HEK293 (cell line): ENCODE results near the gene SNX19.
"Not testable (repeated sequence)": the region's sequence is repeated elsewhere in the genome, so short reads cannot be mapped to it uniquely, and the experiment has no call there.

ENCODE experiments used
- KLF1 ChIP-seq: fragments of 450-650 bp; formaldehyde crosslinking; IDR thresholded peaks from 2 replicates; pipeline ENCODE4 v1.5.1; 2016; ENCODE audit warnings: missing biosample characterization, missing genetic modification characterization
- KLF8 ChIP-seq: fragments of 450-650 bp; formaldehyde crosslinking; IDR thresholded peaks from 2 replicates; pipeline ENCODE4 v1.5.1; 2016; ENCODE audit warnings: missing biosample characterization, missing genetic modification characterization
- TCF7L2 ChIP-seq: IDR thresholded peaks from 2 replicates; pipeline ENCODE4 v1.6.1; 2011; ENCODE audit warnings: low read depth, mild to moderate bottlenecking, inconsistent platforms, low read length, moderate library complexity, borderline replicate concordance
- ZNF174 ChIP-seq: fragments of 450-650 bp; formaldehyde crosslinking; IDR thresholded peaks from 2 replicates; pipeline ENCODE4 v1.5.0; 2017; ENCODE audit warnings: missing biosample characterization, mild to moderate bottlenecking, missing genetic modification characterization
- TF ChIP-seq, protein P1 (sequence below): fragments of 450-650 bp; formaldehyde crosslinking; IDR thresholded peaks from 2 replicates; pipeline ENCODE4 v1.5.1; 2016; ENCODE audit warnings: missing biosample characterization, missing genetic modification characterization
- TF ChIP-seq, protein P2 (sequence below): fragments of 450-650 bp; formaldehyde crosslinking; IDR thresholded peaks from 2 replicates; pipeline ENCODE4 v1.5.1; 2017; ENCODE audit warnings: missing biosample characterization, missing genetic modification characterization
- TF ChIP-seq, protein P3 (sequence below): fragments of 450-650 bp; formaldehyde crosslinking; IDR thresholded peaks from 2 replicates; pipeline ENCODE4 v1.5.1; 2016; ENCODE audit warnings: missing biosample characterization, missing genetic modification characterization, low read depth

DNA sequence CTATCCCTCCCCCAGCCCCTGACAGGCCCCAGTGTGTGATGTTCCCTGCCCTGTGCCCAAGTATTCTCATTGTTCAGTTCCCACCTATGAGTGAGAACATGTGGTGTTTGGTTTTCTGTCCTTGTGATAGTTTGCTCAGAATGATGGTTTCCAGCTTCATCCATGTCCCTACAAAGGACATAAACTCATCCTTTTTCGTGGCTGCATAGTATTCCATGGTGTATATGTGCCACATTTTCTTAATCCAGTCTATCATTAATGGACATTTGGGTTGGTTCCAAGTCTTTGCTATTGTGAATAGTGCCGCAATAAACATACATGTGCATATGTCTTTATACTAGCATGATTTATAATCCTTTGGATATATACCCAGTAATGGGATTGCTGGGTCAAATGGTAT, 60.6 kb downstream of the SNX19 start:
- TF ChIP-seq TCF7L2; KLF8 (tag by site-specific recombination); KLF1; ZNF174 (tag by site-specific recombination): not testable (repeated sequence)
- TF ChIP-seq, protein P1, sequence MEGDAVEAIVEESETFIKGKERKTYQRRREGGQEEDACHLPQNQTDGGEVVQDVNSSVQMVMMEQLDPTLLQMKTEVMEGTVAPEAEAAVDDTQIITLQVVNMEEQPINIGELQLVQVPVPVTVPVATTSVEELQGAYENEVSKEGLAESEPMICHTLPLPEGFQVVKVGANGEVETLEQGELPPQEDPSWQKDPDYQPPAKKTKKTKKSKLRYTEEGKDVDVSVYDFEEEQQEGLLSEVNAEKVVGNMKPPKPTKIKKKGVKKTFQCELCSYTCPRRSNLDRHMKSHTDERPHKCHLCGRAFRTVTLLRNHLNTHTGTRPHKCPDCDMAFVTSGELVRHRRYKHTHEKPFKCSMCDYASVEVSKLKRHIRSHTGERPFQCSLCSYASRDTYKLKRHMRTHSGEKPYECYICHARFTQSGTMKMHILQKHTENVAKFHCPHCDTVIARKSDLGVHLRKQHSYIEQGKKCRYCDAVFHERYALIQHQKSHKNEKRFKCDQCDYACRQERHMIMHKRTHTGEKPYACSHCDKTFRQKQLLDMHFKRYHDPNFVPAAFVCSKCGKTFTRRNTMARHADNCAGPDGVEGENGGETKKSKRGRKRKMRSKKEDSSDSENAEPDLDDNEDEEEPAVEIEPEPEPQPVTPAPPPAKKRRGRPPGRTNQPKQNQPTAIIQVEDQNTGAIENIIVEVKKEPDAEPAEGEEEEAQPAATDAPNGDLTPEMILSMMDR: not testable (repeated sequence)
- TF ChIP-seq, protein P2, sequence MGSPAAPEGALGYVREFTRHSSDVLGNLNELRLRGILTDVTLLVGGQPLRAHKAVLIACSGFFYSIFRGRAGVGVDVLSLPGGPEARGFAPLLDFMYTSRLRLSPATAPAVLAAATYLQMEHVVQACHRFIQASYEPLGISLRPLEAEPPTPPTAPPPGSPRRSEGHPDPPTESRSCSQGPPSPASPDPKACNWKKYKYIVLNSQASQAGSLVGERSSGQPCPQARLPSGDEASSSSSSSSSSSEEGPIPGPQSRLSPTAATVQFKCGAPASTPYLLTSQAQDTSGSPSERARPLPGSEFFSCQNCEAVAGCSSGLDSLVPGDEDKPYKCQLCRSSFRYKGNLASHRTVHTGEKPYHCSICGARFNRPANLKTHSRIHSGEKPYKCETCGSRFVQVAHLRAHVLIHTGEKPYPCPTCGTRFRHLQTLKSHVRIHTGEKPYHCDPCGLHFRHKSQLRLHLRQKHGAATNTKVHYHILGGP (tag by site-specific recombination): not testable (repeated sequence)
- TF ChIP-seq, protein P3, sequence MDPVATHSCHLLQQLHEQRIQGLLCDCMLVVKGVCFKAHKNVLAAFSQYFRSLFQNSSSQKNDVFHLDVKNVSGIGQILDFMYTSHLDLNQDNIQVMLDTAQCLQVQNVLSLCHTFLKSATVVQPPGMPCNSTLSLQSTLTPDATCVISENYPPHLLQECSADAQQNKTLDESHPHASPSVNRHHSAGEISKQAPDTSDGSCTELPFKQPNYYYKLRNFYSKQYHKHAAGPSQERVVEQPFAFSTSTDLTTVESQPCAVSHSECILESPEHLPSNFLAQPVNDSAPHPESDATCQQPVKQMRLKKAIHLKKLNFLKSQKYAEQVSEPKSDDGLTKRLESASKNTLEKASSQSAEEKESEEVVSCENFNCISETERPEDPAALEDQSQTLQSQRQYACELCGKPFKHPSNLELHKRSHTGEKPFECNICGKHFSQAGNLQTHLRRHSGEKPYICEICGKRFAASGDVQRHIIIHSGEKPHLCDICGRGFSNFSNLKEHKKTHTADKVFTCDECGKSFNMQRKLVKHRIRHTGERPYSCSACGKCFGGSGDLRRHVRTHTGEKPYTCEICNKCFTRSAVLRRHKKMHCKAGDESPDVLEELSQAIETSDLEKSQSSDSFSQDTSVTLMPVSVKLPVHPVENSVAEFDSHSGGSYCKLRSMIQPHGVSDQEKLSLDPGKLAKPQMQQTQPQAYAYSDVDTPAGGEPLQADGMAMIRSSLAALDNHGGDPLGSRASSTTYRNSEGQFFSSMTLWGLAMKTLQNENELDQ (tag by site-specific recombination): not testable (repeated sequence)
